Measurements from ENCODE around the gene ZNF512.

The ZNF512 gene

GRCh38 chr2:27573452-27573851 is 9.4 kb upstream of the ZNF512 start:
- Histone ChIP-seq H3K27ac (no peak overlapping the region), H3K9me3 (ENCODE audit: severe bottlenecking) (peaks cover 16% of the 10 kb centered on the region), H3K36me3 (no peaks in the 10 kb centered on the region), H3K4me3 (ENCODE audit: low read depth, low read length) (no peak overlapping the region), H3K27me3 (ENCODE audit: insufficient read depth, low read depth, severe bottlenecking) (no peaks in the 10 kb centered on the region)
- no peak for DNase-seq
- TF ChIP-seq, protein P1, sequence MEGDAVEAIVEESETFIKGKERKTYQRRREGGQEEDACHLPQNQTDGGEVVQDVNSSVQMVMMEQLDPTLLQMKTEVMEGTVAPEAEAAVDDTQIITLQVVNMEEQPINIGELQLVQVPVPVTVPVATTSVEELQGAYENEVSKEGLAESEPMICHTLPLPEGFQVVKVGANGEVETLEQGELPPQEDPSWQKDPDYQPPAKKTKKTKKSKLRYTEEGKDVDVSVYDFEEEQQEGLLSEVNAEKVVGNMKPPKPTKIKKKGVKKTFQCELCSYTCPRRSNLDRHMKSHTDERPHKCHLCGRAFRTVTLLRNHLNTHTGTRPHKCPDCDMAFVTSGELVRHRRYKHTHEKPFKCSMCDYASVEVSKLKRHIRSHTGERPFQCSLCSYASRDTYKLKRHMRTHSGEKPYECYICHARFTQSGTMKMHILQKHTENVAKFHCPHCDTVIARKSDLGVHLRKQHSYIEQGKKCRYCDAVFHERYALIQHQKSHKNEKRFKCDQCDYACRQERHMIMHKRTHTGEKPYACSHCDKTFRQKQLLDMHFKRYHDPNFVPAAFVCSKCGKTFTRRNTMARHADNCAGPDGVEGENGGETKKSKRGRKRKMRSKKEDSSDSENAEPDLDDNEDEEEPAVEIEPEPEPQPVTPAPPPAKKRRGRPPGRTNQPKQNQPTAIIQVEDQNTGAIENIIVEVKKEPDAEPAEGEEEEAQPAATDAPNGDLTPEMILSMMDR (IDR thresholded peaks at IDR 0.05; ENCODE audit: low read depth, low read length), result no peak

GRCh38 chr2:27581417-27582128 is 1.3 kb upstream of the ZNF512 start:
- H3K4me3 ChIP-seq (ENCODE audit: low read depth, low read length), result no peak overlapping the region
- H3K36me3 ChIP-seq, result peaks cover 3% of the 10 kb centered on the region; the same call in 1 of the 2 replicates
- TF ChIP-seq, protein P1 (IDR thresholded peaks at IDR 0.05; ENCODE audit: low read depth, low read length), result no peak
- DNase-seq, result no peak
- H3K9me3 ChIP-seq (ENCODE audit: severe bottlenecking), result peaks cover 31% of the 10 kb centered on the region
- no peaks in the 10 kb centered on the region for H3K27me3 ChIP-seq (ENCODE audit: insufficient read depth, low read depth, severe bottlenecking)
- H3K27ac ChIP-seq, result no peak overlapping the region

DNA sequence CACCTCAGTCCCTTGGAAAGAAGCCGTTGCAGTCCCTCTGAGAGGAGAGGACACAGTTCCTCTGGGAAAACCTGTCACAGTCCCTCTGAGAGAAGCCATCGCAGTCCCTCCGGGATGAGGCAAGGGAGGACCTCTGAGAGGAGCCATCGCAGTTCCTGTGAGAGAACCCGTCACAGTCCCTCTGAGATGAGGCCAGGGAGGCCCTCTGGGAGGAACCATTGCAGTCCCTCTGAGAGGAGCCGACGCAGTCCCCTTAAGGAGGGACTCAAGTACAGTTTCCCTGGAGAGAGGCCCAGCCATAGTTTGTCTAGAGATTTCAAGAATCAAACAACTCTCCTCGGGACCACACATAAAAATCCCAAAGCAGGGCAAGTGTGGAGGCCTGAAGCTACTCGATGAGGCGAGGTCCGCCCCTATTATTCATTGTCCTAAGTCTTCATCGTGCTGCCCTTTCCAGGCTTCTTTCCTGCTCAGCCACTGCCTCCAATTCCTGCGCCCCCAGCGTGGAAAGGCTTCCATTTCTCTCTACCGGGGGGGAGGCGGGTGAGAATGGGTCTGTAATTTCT is 630 bp upstream of the ZNF512 start:
- TF ChIP-seq, protein P1 (IDR thresholded peaks at IDR 0.05; ENCODE audit: low read depth, low read length), result no peak
- no peaks in the 10 kb centered on the region for H3K27me3 ChIP-seq (ENCODE audit: insufficient read depth, low read depth, severe bottlenecking)
- H3K36me3 ChIP-seq, result peaks cover 3% of the 10 kb centered on the region; the same call in 1 of the 2 replicates
- H3K27ac ChIP-seq, result no peak overlapping the region; the same call in 1 of the 2 replicates
- peaks cover 26% of the 10 kb centered on the region for H3K9me3 ChIP-seq (ENCODE audit: severe bottlenecking)
- H3K4me3 ChIP-seq (ENCODE audit: low read depth, low read length), result peak overlapping the region; percentile 90
- no peak for DNase-seq

- TF ChIP-seq, protein P1 (IDR thresholded peaks at IDR 0.05; ENCODE audit: low read depth, low read length), result no peak
- H3K27ac ChIP-seq, result peak overlapping the region; percentile 45
- H3K27me3 ChIP-seq (ENCODE audit: insufficient read depth, low read depth, severe bottlenecking), result no peaks in the 10 kb centered on the region
- no peak for DNase-seq
- H3K36me3 ChIP-seq, result peaks cover 3% of the 10 kb centered on the region; the same call in 1 of the 2 replicates
- H3K4me3 ChIP-seq (ENCODE audit: low read depth, low read length), result peak overlapping the region; percentile 90
- H3K9me3 ChIP-seq (ENCODE audit: severe bottlenecking), result peaks cover 19% of the 10 kb centered on the region
Measured at GRCh38 chr2:27583390-27583915, 611 bp downstream of the ZNF512 start.

GRCh38 chr2:27584597-27584996 is 1.8 kb downstream of the ZNF512 start:
- DNase-seq, result no peak
- H3K9me3 ChIP-seq (ENCODE audit: severe bottlenecking), result peaks cover 8% of the 10 kb centered on the region
- peaks cover 3% of the 10 kb centered on the region; the same call in 1 of the 2 replicates for H3K36me3 ChIP-seq
- TF ChIP-seq, protein P1 (IDR thresholded peaks at IDR 0.05; ENCODE audit: low read depth, low read length), result no peak
- no peak overlapping the region for H3K4me3 ChIP-seq (ENCODE audit: low read depth, low read length)
- no peak overlapping the region for H3K27ac ChIP-seq
- no peaks in the 10 kb centered on the region for H3K27me3 ChIP-seq (ENCODE audit: insufficient read depth, low read depth, severe bottlenecking)

All from WERI-Rb-1 (cell line).